DMS53 treated with DMSO at 0.1 percent for 48 hours (cell line): ENCODE results near the gene GPR180.

Experiments
- DNase-seq: peaks from one replicate; lab custom pipeline; 2025; ENCODE audit not compliant: unreplicated experiment; lab: John Stamatoyannopoulos, UW

The GPR180 gene

DNA sequence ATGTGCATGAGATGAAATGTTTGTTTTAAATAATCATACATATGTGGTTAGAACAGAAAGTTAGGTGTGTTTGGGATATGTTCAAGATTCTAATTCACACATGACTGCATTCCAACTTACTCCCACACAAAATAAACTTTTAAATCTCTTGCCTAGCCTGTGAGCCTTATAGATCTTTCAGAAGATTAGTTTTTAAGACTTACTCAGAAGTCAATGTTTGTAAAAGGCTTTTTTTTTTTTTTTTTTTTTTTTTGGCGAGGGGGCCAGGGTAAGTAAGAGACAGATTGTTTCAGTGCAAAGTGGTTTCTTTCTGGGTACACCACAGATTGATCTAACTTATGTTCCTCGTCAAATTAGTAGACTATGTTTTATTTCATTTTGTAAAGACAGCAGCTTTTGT is 39.1 kb downstream of the GPR180 start:
- no peak for DNase-seq

DNA sequence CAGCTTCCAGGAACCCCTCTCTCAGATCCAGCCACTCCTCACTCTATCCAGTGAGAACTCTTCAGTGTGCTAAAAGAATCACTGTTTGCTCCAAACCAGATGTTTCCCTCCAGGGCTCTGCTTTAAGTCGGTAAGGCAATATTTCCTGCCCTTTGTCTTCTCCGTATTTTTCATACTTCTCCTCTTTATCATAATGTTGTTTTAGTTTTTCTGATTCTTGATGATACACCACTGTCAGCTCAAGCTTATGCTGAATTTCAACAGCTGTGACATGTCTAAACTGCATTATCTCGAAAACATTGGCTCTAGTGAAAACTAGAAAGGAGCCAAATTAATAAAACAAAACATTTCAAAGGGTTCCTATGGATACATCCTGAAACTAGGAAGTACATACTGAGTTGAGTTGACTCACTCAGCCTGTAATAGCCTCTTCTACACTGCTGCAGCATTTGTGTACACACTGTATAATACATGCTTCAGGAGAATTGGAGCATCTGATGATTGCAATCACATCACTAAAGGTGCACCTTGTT is 39.8 kb downstream of the GPR180 start:
- peak; percentile 57 for DNase-seq

DNA sequence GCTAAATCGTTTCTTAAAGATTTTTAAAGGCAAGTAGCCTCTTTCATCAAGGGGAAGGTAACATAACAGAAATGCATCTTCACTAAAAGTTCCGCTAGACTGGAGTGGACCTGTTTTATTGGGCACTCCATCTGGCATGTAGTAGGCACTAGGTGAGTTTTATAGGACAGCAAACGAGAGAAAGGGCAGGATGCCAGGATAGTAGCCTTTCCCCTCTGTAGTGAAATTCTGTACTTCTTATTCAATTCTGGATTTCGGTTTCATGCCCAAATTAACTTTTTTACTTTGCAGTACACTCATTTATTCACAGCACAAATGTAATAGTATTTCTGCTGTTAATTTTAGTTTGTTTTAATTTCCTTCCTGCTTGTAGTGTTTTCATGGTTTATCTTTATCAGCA is 45.2 kb downstream of the GPR180 start:
- DNase-seq = no peak

DNA sequence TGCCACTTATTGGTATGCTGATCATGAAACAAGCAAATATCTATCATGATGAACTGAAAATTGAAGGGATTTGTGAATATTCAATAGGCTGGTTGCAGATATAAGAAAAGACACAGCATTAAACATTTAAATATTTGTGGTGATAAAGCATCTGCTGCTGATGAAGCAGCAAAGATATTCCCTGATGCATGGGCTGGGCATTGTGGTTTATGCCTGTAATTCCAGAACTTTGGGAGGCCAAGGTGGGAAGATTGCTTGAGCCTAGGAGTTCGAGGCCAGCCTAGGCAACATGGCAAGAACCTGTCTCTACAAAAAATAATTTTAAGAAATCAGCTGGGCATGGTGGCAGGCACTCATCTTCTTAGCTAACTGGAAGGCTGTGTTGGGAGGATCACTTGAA is 54.5 kb downstream of the GPR180 start:
- DNase-seq = no peak

DNA sequence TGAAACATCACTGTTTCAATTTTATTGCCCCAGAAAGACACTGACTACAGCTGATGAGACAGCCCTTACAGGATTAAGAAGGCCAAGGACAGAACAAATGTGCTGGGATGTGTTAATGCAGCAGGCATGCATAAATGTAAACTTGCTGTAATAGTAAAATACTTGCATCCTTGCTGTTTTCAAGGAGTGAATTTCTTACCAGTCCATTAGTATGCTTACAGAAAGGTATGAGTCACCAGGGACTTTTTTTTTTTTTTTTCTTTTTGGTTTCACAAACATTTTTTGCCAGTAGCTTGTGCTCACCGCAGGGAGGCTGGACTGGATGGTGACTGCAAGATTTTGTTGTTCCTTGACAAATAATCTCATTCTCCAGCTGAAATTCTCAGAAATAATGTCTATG is 55.1 kb downstream of the GPR180 start:
- no peak for DNase-seq

DNA sequence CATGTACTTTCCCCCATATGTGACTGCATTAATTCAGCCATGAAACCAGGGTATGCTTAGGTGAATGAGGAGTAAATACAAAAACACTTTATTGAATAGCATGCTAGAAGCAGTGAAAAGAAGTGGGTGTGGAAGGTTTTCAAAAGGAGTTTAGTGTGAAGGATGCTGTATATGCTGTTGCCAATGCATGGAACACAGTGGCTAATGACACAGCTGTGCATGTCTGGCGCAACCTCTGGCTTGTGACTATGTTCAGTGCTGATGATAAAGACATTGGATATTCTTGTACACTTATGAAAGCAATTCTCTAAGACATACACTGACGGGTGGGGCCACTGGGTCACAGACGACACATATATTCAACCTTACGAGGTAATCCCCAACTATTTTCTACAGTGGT is 55.5 kb downstream of the GPR180 start:
- DNase-seq = no peak

DNA sequence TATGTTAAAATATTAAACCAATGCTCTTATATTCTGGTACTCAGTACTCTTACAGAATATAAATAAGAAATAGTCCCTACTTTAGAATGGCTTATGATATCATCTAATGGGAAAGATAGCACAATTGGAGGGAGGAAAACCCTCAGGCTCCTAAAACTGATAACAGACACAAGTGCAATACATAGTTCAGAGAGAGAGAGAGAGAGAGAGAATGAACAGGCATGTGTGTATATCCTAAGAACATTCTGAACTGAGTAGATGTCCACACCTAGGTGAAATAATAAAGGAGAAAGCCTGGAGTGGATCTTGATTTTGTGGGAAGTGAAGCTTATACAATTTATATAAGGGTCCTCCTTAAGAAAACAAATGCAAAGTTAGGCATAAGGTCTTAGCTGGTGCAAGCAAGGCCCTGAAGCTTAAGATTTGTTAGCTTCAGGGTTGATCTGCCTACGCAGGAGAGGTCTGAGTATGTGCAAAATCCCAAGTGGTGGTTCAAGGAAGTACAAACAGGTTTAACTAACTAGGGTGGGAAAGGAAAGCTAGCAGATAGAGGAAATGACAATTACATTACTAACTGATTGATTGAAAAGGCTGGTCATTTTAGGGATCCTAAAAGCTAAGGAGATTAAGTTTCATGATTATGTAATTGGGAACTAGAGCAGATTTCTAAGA is 57.4 kb downstream of the GPR180 start:
- DNase-seq = no peak

DNA sequence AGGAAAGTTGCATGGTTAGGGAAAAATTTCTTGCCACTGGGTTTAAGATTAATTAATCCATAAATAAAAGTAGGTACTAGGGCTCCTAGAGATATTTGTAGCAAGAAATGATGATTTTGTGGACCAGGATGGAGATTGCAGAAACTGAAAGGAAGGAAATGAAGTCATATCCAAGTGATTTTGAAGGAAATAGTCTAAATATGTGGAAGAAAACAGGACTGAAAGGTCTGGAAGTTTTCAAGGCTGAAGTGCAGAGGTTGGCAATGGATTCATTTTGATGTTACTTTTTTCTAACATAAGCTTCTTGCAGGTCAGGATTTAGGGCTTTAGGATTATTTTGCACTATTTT is 57.9 kb downstream of the GPR180 start:
- DNase-seq = no peak

DNA sequence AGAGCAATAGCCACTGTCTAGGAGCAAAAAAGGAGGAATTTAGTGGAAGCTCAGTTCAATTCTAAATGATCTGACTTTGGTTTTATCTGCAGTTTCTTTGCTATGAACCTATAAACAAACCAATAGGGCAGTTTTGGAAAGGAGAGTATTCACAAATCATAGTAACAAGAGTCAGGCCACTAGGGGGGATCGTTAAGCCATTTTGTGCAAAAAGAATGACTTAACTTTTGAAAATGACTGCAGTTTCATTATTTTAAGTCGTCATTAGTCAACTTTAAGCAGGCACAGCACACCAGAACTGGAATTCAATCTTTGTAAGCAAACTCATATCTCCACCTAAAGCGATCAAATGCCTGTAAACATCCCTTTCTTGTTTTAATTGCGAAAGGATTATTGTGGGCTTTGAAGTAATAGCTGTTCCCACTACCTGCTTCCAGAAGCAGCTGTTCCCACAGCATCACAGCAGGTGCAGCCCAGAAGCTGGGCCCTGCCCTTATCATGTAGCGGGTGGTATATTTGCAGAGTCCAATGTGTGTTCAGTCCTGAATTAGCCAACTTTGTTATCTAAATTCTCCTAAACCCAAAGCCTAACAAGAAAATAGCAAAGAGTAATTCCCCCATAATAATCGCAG is 59.2 kb downstream of the GPR180 start:
- no peak for DNase-seq

DNA sequence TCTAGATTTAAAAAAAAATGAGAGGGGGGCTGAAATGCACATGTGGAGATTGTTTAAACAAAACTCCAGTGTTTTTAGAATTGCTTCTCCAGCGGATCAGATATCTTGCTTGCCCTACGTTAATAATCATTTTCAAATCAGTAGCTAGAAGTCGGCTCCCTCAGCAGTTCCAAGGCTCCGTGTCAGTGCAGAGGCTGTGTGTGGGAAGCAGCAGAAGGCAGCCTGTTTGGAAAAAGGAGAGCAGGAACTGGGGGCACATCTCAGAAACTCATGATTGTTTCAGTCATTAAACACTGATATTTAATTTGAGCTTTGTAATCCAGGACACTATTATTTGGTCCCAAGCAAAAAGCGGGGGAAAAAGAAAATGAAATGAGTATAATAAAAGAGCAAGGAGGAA is 59.7 kb downstream of the GPR180 start:
- no peak for DNase-seq

DNA sequence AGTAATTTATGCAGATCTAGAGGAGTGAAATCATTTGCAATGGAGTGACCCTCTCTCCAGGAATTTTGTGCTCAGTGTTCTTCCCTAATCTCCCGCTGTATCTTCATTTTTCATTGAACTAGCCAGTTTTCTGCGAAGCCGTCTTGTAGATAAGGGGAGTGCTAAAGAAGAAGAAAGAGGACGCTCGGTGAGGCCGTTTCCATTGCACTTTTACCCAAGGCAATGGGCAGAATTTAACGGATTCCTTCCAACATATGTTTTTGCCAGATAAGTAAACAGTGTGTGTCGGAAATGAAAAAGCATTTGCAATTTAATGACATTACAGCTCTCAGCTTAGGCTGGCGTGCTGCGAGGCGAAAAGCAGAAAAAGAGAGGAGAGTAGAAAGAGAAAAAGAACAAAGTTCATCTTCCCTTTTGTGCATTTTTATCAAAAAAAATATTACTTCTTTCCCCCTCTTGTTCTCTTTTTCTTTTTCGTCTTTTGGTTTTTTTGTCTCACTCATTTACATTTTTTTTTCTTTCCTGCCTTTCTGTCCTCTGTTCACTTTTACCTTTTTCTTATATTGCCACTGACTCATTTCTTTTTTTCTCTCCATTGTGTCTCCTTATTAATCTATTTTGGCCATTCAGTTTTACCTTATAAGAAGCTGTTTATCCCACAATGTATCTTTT is 60.8 kb downstream of the GPR180 start:
- no peak for DNase-seq

DNA sequence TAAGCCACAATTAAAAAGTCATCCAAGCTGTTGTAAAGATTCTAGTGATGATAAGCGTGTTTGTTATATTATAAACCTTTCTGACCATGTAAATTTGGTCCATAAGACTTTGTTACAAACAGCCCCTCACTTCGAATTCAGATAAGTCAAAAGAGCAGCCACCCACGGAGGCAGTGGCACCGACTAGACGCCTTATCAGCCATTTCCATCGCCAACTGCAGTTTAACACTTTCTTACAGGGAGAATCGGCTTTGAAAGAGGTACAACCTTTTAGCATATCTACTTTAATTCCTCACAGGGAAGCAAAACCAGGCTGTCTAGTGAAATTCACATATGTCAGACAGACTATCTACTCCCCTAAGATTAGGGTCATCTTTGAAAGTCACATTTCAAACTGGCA is 63.2 kb downstream of the GPR180 start:
- DNase-seq = no peak

DNA sequence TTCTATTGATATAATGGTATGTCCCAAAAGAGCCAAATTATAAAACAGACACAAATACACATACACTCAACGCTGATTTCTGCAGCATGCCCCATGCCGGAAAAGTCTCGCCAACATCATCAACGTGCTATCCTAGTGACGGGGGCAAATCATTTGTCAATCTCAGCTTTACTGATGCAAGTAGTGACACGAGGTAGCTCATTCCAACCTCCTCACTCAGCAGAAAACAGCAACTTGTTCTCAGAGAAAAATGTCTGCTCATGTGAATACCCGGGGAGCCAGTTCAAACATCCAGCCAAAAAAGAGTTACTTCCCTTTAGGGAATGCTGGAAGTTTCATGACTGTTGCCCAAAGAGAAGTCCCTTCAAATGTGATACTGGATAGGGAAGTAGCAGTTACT is 64.4 kb downstream of the GPR180 start:
- no peak for DNase-seq

DNA sequence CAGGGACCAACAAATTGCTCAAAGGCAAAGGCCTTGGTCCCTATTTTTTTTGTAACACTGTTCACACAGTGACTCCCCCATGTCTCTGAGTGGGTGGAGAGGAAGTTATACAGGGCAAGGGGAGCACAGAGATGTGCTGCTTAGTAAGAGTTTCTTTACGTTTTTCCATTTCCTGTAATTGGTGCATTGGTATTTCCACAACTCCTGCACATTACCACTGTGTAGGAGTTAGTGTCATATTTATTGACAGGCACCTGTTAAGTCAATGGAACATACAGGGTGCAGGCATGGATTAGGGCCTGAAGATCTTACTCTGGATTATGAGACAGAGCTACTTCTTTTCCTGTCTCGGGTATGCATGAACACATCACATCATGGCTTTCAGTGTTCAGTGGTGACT is 65.5 kb downstream of the GPR180 start:
- no peak for DNase-seq

DNA sequence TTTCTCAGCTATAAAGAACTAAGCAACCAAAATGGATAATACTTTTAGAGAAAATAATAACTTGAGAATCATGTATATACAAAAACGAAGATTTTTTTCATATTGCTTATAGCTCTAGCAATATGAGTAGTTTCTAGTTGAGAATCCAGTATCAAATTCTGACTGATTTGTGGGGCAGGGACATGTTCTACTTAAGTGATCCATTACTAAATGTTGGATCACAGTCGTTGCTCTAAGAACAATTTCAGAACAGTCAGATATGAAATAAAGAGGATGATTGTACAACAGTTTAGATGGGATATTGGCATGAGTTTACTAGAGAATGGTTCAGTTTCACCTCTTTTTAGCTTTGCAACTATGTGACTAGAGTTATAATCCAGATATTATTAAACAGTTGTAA is 70.7 kb downstream of the GPR180 start:
- no peak for DNase-seq

DNA sequence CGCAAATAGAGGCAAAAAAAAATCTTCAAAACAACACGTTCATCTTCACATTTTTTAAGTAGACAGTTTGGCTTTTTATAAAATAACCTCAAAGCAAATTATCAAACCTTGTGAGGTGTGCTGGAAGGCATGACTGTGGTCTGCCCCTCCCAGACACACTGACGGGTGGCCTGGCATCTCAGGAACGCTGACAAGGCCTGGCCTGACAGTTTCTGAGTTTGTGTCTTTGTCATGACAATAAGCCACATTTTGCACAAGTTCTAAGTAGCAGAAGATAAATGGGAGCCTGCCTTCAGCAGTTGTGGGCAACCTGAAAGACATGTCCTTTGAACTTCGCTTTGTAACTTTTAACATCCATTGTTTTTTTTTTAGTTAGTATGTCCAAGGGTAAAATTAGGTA is 72.2 kb downstream of the GPR180 start:
- no peak for DNase-seq

DNA sequence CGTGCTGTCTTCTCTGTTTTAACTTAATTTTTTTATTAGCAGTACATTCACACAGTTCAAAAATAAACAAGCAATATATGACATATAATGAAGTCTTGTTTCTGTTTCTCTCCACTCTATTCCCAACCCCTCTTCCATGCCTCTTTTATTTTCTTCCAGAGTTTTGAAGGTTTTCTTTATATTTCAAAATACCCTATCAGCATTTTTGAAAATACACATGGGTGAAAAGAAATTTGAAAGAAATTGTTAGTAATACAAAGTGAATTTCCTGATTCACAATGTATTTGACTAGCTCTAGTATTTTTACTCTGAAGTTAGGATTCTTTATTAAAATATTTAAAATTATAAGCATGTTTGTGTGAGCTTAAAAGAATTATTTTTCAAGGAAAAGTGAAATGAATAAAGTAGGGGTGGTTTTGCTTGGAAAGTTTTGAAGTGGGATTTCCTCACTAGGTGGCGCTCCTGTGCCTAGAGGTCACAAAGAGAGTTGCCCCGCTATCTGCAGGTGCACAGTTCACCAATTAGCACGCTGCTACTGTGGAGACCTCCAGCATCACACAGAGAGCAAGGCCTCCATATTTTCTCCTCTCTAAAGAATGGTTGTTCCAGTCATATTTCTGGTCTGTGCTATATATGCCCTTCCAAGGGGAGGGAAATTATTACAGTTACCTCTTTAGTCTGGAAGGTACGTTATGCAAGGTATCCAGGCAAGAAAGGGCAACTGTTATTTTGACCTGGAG is 73.1 kb downstream of the GPR180 start:
- no peak for DNase-seq

DNA sequence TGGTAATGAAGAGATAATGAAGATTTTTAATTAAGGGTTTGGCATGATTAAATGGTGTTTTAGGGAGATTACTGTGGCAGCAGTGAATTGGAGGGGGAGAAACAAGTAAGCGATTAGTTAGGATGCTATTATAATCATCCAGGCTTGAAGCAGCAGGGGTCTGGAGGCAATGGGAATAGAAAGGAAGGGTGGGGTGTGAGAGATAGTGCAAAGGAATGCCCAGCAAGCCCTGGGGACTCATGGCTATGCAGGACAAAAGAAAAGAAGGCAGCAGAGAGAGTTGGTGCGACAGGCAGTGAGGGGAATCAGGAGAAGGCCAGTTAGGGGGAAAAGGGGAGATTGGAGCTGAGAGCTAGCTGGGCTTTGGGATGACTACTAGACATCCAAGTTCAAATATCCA is 76.1 kb downstream of the GPR180 start:
- DNase-seq = no peak

DNA sequence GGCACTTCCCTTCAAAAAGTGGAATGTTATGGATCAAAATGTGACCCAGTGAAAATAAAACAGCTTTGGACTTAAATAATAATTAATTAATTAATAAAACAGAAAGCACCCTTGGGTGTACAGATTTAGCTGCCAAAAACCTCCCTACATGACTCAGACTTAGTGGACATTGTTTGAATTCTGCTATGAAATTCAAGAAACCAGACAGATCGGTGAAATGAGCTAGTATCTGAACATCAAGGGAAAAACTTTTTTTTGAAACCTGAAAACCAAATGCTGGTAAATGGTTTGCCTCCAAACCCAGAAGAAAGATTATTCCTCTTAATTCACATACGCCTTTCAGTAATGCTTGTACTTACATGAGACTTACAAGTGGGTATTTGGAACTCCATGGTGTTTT is 77.2 kb downstream of the GPR180 start:
- no peak for DNase-seq

DNA sequence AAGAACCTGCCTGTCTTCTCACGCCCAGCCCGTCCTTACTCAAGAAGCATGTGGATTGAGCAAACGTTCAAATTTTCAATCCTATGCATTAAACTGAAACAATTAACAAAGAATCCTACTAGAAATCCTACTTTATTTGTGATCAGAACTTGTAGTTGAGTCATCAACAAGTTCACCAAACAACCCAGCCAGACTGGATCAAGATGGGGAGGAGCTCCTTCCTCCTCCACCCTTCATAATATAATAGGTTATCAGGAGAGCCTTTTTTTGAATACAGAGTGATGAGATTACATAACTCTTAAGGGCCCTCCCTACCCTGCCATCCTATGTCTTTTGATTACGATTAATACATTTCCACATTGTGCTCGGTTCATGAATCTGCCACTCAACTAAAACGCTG is 78.0 kb downstream of the GPR180 start:
- DNase-seq = no peak

DNA sequence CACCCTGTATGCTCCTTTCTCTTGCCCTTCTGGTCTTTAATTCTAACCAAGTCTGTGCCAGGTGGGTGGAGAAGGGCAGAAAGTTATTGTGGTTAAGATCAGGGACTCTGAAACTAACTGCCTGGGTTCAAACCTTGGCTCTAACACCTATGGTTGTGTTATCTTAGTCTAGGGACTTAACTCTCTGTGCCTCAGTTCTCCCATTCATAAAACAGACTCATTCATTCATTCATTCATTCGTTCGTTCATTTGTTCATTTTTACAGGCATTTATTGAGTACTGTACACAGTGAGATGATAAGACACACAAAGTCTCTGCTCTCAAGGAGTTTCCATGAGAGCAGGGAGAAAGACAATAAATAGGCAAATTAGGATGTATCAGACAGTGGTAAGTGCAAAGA is 80.6 kb downstream of the GPR180 start:
- DNase-seq = no peak

DNA sequence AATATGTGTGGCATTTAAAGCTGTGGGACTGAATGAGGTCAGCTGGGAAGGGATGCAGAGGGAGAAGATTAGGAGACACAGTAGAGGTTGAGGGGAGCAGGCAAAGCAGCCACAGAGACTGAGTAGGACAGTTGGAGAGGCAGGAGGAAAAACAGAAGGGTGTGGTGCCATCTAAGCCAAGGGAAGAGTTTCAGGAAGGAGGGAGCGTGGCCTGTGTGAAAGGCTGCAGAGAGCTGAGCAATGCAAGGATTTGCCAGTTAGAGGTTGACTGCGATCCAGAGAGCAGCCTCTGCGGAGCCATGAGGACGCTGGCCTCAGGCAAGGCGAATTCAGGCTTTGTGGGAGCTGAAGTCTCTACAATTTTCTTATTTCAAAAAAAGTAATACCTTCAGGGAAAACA is 81.8 kb downstream of the GPR180 start:
- no peak for DNase-seq
